Islet precursor cell (in vitro differentiated cells): ENCODE measurements around the gene SIRT7.
A peak's percentile ranks its signal among the peaks of the same experiment; 100 is the strongest.
"Not testable (repeated sequence)": the region's sequence is repeated elsewhere in the genome, so short reads cannot be mapped to it uniquely, and the experiment has no call there.

Experiments used
- DNase-seq: peaks from one replicate; pipeline ENCODE4 v3.0.0-alpha.2; 2018

Gene SIRT7

GRCh38 chr17:81918832-81919545 is 1.0 kb upstream of the SIRT7 start:
- no peak for DNase-seq

- not testable (repeated sequence) for DNase-seq
These were observed 325 bp upstream of the SIRT7 start for GRCh38 chr17:81918333-81918669.

- DNase-seq: no peak
These were observed 1.6 kb downstream of the SIRT7 start for GRCh38 chr17:81916234-81917001.

GRCh38 chr17:81915331-81915730 is 2.6 kb downstream of the SIRT7 start:
- DNase-seq: no peak

- DNase-seq: no peak
These were observed 3.7 kb downstream of the SIRT7 start for GRCh38 chr17:81914103-81914850.

- DNase-seq: no peak
These were observed 4.4 kb downstream of the SIRT7 start for GRCh38 chr17:81913394-81914102.

GRCh38 chr17:81912441-81913309 is 5.3 kb downstream of the SIRT7 start:
- DNase-seq: peak; percentile 81

- DNase-seq: no peak
These were observed 6.0 kb downstream of the SIRT7 start for GRCh38 chr17:81911969-81912368.

- peak; percentile 98 for DNase-seq
These were observed 6.6 kb downstream of the SIRT7 start, which contains the start of gene PCYT2 for GRCh38 chr17:81911277-81911961. Gene PCYT2, minus strand, starts transcription at chr17:81911399. Its CDS starts 44 bp downstream, at chr17:81911355.

- DNase-seq: no peak
These were observed 7.1 kb downstream of the SIRT7 start for GRCh38 chr17:81910840-81911276.

GRCh38 chr17:81909966-81910839 is 7.8 kb downstream of the SIRT7 start:
- DNase-seq: peak; percentile 82

- DNase-seq: no peak
These were observed 8.7 kb downstream of the SIRT7 start for GRCh38 chr17:81909231-81909630.

GRCh38 chr17:81908793-81909192 is 9.2 kb downstream of the SIRT7 start:
- no peak for DNase-seq

- DNase-seq: no peak
These were observed 10.5 kb downstream of the SIRT7 start for GRCh38 chr17:81907219-81908145.

GRCh38 chr17:81906476-81907218 is 11.3 kb downstream of the SIRT7 start:
- DNase-seq: no peak

- no peak for DNase-seq
These were observed 12.0 kb downstream of the SIRT7 start for GRCh38 chr17:81905993-81906392.

GRCh38 chr17:81905424-81905875 is 12.5 kb downstream of the SIRT7 start:
- DNase-seq: no peak
